ENCODE results near the gene MLKL.

DNA sequence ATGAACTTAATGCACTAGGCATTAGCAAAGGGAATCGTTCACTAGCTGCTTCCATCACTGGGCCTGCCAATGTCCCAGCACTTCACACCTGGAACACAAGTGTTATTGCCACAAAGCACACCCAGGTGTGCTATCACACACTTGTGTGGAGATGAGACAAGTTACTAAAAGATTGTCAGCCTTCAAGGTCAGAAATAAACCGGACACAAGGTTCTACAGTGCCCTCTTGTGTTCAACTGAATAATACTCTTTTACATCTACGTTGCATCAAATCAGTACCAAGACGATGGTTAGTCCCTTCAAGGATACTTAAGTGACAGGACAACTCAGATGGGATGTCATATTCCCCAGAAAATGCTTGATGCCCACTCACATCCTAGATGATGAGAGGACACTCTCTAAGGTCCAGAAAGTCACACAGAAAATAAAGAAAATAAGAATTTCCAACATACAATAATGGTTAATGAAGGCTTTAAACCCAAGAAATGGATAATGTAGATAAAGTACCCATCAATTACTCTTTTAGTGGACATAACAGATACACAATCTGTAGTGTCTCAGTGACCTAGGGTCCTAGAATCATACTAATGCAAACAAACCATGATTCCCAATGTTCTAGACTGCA is 77.3 kb downstream of the MLKL start:
- no peak for TF ChIP-seq FOXK2 (IDR thresholded peaks at IDR 0.05)
- TF ChIP-seq CTBP1 (IDR thresholded peaks at IDR 0.05; ENCODE audit: borderline replicate concordance), result no peak
- no peak for TF ChIP-seq FOXA1 (IDR thresholded peaks at IDR 0.05)
- TF ChIP-seq ZNF384 (IDR thresholded peaks at IDR 0.05), result no peak
- TF ChIP-seq BHLHE40 (IDR thresholded peaks at IDR 0.05; ENCODE audit: borderline replicate concordance), result no peak
- TF ChIP-seq ELF4 (IDR thresholded peaks at IDR 0.05), result no peak
- no peak for TF ChIP-seq NFRKB (IDR thresholded peaks at IDR 0.05)
- no peak for TF ChIP-seq L3MBTL2 (conservative IDR thresholded peaks at IDR 0.05)
- no peak for TF ChIP-seq ARNT (IDR thresholded peaks at IDR 0.05)
